NK-92 (cell line): Measurements from ENCODE around the gene CBX7.

Experiments
- DNase-seq: peaks from one replicate; lab custom pipeline; 2025; ENCODE audit not compliant: unreplicated experiment; lab: John Stamatoyannopoulos, UW

The CBX7 gene

DNA sequence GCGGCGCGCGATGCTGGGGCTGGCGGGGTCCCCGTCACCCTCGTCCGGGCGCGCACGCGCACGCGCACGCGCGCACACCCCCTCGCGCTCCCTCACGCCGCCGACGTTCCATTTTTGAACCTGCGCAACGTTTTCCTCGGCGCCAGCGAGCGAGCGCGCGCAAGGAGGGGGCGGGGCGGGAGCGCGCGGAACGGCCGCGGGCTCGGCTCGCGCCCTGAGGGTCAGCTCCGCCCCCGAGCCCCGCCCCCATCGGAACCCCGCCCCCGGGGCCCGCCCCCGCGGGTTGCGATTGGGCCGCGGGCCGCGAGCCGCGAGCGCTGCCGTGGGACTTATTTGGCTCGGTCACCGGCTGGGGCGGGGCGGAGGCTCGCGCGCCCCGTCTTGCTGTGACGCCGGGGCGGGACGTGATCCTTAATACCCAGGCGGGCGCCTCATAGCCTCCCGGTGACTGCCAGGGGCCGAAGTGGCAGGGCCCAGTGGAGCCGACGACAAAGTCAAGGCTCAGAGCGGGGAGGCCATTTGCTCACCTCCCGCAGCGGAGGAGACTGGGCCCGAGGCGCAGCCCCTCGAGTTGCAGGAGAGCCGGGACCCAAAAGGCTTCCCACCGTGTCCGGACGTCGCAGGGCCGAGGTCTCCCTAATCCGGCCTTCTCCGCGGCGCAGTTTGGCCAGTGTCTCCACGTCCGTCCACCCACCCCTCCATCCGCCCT is at the start of gene CBX7:
Gene CBX7, minus strand, starts transcription at position 170 of the 709 bp plus-strand sequence. CDS start 236 bp downstream, outside the sequence.
- peak; percentile 26 for DNase-seq

DNA sequence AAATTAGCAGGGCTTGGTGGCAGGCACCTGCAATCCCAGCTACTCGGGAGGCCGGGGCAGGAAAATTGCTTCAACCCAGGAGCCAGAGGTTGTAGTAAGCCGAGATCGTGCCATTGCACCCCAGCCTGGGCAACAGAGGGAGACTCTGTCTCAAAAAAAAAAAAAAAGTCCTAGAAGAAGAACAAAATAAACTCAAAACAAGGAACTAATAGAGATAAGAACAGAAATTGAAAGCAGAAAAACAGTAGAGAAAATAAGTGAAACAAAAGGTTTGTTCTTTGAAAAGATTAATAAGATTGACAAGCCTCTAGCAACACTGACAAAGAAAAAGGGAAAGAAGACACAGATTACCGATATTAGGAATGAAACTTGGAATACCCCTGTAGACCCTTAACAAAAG is 45.1 kb upstream of the CBX7 start:
- no peak for DNase-seq

DNA sequence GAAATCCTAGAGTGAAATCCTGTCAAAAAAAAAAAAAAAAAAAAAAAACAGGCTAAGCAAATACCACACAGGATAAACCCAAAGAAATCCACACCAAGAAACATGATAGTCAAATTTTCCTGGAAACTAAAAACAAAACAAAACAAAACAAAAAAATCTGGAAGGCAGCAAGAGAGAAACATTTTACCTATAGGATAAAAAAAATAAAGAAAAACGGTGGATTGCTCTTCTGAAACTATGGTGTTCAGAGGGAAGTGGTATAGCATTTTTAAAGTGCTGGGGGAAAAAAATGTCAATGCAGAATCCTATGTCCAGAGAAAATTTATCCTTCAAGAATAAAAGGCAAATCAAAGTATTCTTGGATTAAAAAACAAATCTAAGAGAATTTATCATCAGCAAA is 41.6 kb upstream of the CBX7 start:
- no peak for DNase-seq

GRCh38 chr22:39188809-39189208 is 36.3 kb upstream of the CBX7 start:
- DNase-seq, result no peak

DNA sequence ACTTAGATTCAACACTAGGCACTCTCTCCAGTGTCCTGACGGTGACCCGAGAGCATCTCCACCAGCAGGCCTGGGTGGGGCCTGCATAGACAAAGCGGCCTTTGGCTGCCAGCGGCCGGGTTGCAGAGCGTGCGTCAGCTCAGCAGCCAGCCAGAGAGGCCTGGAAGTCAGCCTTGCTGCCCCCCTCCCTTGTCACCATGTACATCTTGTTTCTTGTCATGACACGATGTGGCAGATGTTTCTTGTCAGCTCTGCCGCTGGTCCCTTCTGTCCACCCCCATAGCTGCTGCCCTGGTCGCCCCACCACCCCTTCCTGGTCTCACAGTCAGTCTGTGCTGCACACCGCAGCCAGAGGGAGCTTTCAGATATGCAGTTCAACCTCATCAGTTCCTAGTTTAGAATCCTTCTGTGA is 33.1 kb upstream of the CBX7 start:
- no peak for DNase-seq

GRCh38 chr22:39184586-39185577 is 32.4 kb upstream of the CBX7 start:
- no peak for DNase-seq

GRCh38 chr22:39183991-39184585 is 31.6 kb upstream of the CBX7 start:
- no peak for DNase-seq

- DNase-seq, result no peak
Observed at GRCh38 chr22:39182478-39183030, 30.1 kb upstream of the CBX7 start.

- no peak for DNase-seq
Observed at GRCh38 chr22:39181778-39182177, 29.3 kb upstream of the CBX7 start.

- no peak for DNase-seq
Observed at GRCh38 chr22:39181356-39181755, 28.9 kb upstream of the CBX7 start.

GRCh38 chr22:39179841-39180335 is 27.4 kb upstream of the CBX7 start:
- no peak for DNase-seq

GRCh38 chr22:39179401-39179827 is 26.9 kb upstream of the CBX7 start:
- no peak for DNase-seq

DNA sequence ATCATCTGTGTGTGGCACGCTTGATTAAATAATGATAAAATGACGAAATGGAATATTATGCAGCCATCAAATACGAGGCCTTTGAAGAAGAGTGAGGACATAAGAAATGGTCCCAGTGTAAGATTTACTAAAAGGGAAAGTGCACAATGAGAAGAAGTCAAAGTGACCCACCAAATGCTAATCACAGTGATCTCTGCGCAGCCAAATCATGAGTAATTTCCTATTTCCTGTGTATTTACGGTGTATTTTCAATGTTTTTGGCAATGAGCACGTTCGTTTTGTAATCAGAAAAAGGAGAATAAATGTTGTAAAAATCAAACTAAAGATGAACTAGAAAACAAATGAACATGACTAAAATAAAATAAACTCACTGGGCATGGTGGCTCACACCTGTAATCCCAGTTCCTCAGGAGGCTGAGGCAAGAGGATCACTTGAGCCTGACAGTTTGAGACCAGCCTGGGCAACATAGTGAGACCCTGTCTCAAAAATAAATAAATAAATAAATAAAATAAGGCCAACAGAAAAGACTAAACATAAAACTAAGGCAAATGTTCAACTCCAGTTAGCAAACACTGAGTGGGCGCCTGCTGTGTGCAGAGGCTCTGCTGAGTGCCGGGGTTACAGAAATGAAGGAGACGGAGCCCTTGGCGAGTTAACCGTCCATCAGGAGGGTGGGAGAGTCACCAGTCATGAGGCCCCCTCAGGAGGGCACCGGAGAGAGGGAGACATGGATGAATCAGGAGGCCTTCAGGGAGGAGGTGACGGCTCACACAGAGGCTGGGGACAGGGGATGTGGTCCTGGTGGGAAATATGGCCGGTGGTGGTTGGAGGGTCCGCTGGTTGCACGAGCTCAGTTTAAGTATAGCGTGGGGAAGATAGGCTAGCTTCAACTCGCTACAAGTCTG is 26.0 kb upstream of the CBX7 start:
- DNase-seq, result no peak

DNA sequence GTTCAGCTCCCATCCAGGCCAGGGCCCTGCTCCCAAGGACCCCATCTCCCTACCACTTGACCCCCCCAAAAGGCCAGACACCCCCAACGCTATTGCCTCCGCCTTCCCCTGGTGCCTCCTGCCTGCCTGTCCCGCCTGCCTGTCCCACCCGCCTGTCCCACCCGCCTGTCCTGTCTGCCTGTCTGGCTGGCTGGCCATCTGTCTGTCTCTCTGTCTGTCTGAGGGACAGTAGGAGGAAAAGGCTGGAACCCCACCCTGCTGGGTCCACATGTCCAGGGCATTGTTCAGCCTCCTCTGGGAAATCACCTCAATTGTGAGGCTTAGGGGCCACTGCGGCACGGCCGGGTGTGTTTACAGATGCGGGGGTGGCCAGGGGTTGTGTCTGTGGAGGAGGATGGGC is 25.3 kb upstream of the CBX7 start:
- no peak for DNase-seq

GRCh38 chr22:39177456-39177775 is 24.9 kb upstream of the CBX7 start:
- DNase-seq, result no peak

GRCh38 chr22:39176714-39177455 is 24.4 kb upstream of the CBX7 start:
- no peak for DNase-seq

DNA sequence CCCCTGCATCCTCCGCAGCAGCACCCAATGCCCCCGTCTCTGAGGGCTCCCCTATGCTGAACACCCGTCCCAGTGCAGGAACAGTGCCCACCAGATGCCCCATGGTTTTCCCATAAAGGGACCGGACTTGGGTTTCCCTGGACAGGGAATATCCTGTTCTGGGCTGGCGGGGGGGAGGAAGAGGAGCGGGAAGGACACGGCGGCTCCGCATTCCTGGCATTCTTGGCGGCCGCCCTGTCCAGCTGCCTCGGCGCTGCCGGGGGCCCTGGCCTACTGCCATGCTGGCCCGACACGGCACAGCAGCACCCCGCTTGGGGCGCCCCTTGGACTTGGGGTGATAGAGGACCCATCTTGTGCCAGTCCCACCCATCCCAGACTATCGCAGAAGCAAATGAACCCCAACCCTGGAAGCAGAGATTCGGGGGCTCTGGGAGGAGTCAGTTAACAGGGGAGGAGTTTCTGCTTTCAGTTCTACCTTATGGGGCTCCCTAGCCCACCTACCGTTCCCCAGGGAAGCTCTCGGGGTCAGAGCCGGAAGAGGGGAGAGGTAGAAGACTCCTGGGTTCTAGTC is 23.7 kb upstream of the CBX7 start:
- DNase-seq, result no peak

GRCh38 chr22:39175353-39176142 is 23.1 kb upstream of the CBX7 start:
- DNase-seq, result no peak
